Left ventricle myocardium inferior (tissue), 1 donor: ENCODE data around the gene DMRT1. TPM values are rescaled to one million over a fixed set of nuclear protein-coding genes. Genes with fewer than 3 reads are reported as not detected.

Source experiments
- DNase-seq: peaks from one replicate; pipeline ENCODE4 v3.0.0-alpha.2; 2020
- H3K27ac ChIP-seq: fragments of 200-600 bp; replicated peaks from 2 replicates; pipeline ENCODE4 v1.8.0; 2021
- H3K27me3 ChIP-seq: fragments of 200-600 bp; 2 replicates; pipeline ENCODE4 v1.8.0; 2021; ENCODE audit warnings: low read depth
- H3K36me3 ChIP-seq: fragments of 200-600 bp; 2 replicates; pipeline ENCODE4 v1.8.0; 2021
- H3K4me1 ChIP-seq: fragments of 200-600 bp; 2 replicates; pipeline ENCODE4 v1.8.0; 2021
- H3K4me3 ChIP-seq: fragments of 200-600 bp; 2 replicates; pipeline ENCODE4 v1.8.0; 2021; ENCODE audit warnings: mild to moderate bottlenecking, moderate library complexity
- H3K9me3 ChIP-seq: fragments of 200-600 bp; replicated peaks from 2 replicates; pipeline ENCODE4 v1.8.0; 2021
- CTCF ChIP-seq: fragments of 200-600 bp; IDR thresholded peaks from 2 replicates; pipeline ENCODE4 v1.8.0; 2021; ENCODE audit warnings: antibody characterized with exemption, mild to moderate bottlenecking, borderline replicate concordance
- intact Hi-C: fragments of 100-400 bp; cut with micrococcal nuclease; formaldehyde crosslinking; loops from one replicate; pipeline ENCODE4 v1.11.0; 2022
- total RNA-seq: library from RNA; stranded (reverse); fragmentation: NEBNext Ultra II Directional; extraction: Animal tissue kit (Norgen Biotek cat#: 25700); gene quantifications from one replicate; pipeline ENCODE4 v1.2.1, GENCODE V29; 2021
- donor health status: DM: no; HTN: yes; CAD: no; lungs with severe emphysema.

Gene DMRT1
- total RNA-seq, 1 donor from 2014 or later: not detected

GRCh38 chr9:875119-875962, 33.8 kb downstream of the DMRT1 start:
- Histone ChIP-seq H3K4me1 (peaks cover 9% of the 10 kb centered on the region), H3K4me3 (no peak overlapping the region), H3K36me3 (no peaks in the 10 kb centered on the region), H3K9me3 (no peaks in the 10 kb centered on the region), H3K27ac (no peak overlapping the region), H3K27me3 (peaks cover 15% of the 10 kb centered on the region)
- intact Hi-C loops: no loop called here
- DNase-seq: no peak
- no peak for TF ChIP-seq CTCF

- no peak for DNase-seq
- Histone ChIP-seq H3K27ac (no peak overlapping the region), H3K9me3 (no peaks in the 10 kb centered on the region), H3K4me1 (peaks cover 9% of the 10 kb centered on the region), H3K27me3 (peaks cover 8% of the 10 kb centered on the region), H3K4me3 (no peak overlapping the region), H3K36me3 (no peaks in the 10 kb centered on the region)
- no peak for TF ChIP-seq CTCF
- intact Hi-C loops: no loop called here
These were observed 34.9 kb downstream of the DMRT1 start for GRCh38 chr9:876425-876824.

- Histone ChIP-seq H3K4me1 (peaks cover 9% of the 10 kb centered on the region), H3K27ac (no peak overlapping the region), H3K36me3 (no peaks in the 10 kb centered on the region), H3K9me3 (no peaks in the 10 kb centered on the region), H3K27me3 (peaks cover 21% of the 10 kb centered on the region), H3K4me3 (no peak overlapping the region)
- intact Hi-C loops: no loop called here
- TF ChIP-seq CTCF: no peak
- no peak for DNase-seq
These were observed 36.7 kb downstream of the DMRT1 start for GRCh38 chr9:878239-878638.

GRCh38 chr9:880725-881124, 39.2 kb downstream of the DMRT1 start:
- Histone ChIP-seq H3K36me3 (no peaks in the 10 kb centered on the region), H3K27me3 (peaks cover 30% of the 10 kb centered on the region), H3K9me3 (no peaks in the 10 kb centered on the region), H3K4me3 (no peak overlapping the region), H3K27ac (no peak overlapping the region), H3K4me1 (peaks cover 9% of the 10 kb centered on the region)
- intact Hi-C loops: no loop called here
- no peak for DNase-seq
- no peak for TF ChIP-seq CTCF

- no peak for DNase-seq
- Histone ChIP-seq H3K27ac (no peak overlapping the region), H3K9me3 (no peaks in the 10 kb centered on the region), H3K4me1 (peaks cover 9% of the 10 kb centered on the region), H3K27me3 (peaks cover 34% of the 10 kb centered on the region), H3K36me3 (no peaks in the 10 kb centered on the region), H3K4me3 (no peak overlapping the region)
- TF ChIP-seq CTCF: no peak
- intact Hi-C loops: no loop called here
These were observed 41.0 kb downstream of the DMRT1 start for GRCh38 chr9:882416-882924.
